ENCODE measurements around the gene CEMP1. TPM values are rescaled to one million over a fixed set of nuclear protein-coding genes. Genes with fewer than 3 reads are reported as not detected.
A peak's percentile ranks its signal among the peaks of the same experiment; 100 is the strongest.

The CEMP1 gene
- total and polyA plus RNA-seq, 11 donors: 0.04 to 0.27 (median 0.18) TPM; not detected in 8

GRCh38 chr16:2485811-2486507 lies 45.2 kb downstream of the CEMP1 start:
- H3K9me3 ChIP-seq: no peaks in the 10 kb centered on the region
- no peaks in the 10 kb centered on the region for H3K27me3 ChIP-seq
- H3K4me1 ChIP-seq: peaks cover 0 to 41% (median 23%) of the 10 kb centered on the region in 12 donors
- WGBS, 4 donors: 60 to 71% (median 64%) methylated on average over 31 to 33 of the region's 33 CpGs
- no peak for TF ChIP-seq CTCF (IDR thresholded peaks at IDR 0.05)
- TF ChIP-seq POLR2A (IDR thresholded peaks at IDR 0.05): no peak
- H3K4me3 ChIP-seq: peak overlapping the region in 7 of 12 donors; percentile 1 to 29 (median 15)
- H3K36me3 ChIP-seq: no peaks in the 10 kb centered on the region
- intact Hi-C loops (cut with DNase I): no loop called here
- DNase-seq: peak in 3 of 5 donors; percentile 36 to 65 (median 52)
- H3K27ac ChIP-seq: peak overlapping the region in 9 of 12 donors; percentile 29 to 62 (median 56)
- peak; percentile 23 to 78 (median 30) for ATAC-seq

- ATAC-seq (no peak), DNase-seq (no peak)
- WGBS, 4 donors: 83 to 87% (median 85%) methylated on average over 9 to 13 of the region's 13 CpGs
- TF ChIP-seq CTCF (IDR thresholded peaks at IDR 0.05): no peak
- TF ChIP-seq POLR2A (IDR thresholded peaks at IDR 0.05): no peak
- Histone ChIP-seq H3K9me3 (no peaks in the 10 kb centered on the region), H3K27ac (peak overlapping the region in 1 of 12 donors; percentile 60), H3K4me1 (peaks cover 0 to 41% (median 23%) of the 10 kb centered on the region in 12 donors), H3K36me3 (no peaks in the 10 kb centered on the region), H3K27me3 (no peaks in the 10 kb centered on the region), H3K4me3 (no peak overlapping the region)
- intact Hi-C loops (cut with DNase I): loop anchor here in 1 of 10 donors (5.0 kb wide), 1 partner anchor 53 kb away; no protein-coding TSS in a partner anchor
These were observed 46.2 kb downstream of the CEMP1 start for GRCh38 chr16:2484898-2485508.

GRCh38 chr16:2483939-2484897 lies 47.0 kb downstream of the CEMP1 start:
- H3K36me3 ChIP-seq: no peaks in the 10 kb centered on the region
- WGBS, 4 donors: 88 to 93% (median 92%) methylated on average over 16 of the region's 16 CpGs
- DNase-seq (no peak), ATAC-seq (no peak)
- no peaks in the 10 kb centered on the region for H3K9me3 ChIP-seq
- TF ChIP-seq POLR2A (IDR thresholded peaks at IDR 0.05) (no peak), CTCF (IDR thresholded peaks at IDR 0.05) (no peak)
- no peaks in the 10 kb centered on the region for H3K27me3 ChIP-seq
- intact Hi-C loops (cut with DNase I): loop anchor here in 1 of 10 donors (5.0 kb wide), 1 partner anchor 52 kb away; no protein-coding TSS in a partner anchor
- H3K4me1 ChIP-seq: peaks cover 0 to 41% (median 23%) of the 10 kb centered on the region in 12 donors
- no peak overlapping the region for H3K4me3 ChIP-seq
- H3K27ac ChIP-seq: peak overlapping the region in 1 of 12 donors; percentile 82
